ENCODE measurements around the gene STARD9.
"Not testable (repeated sequence)": the region's sequence is repeated elsewhere in the genome, so short reads cannot be mapped to it uniquely, and the experiment has no call there.

The STARD9 gene

GRCh38 chr15:42616107-42616506, 40.7 kb downstream of the STARD9 start:
- intact Hi-C loops (cut with DNase I), result no loop called here
- DNase-seq, result no peak

DNA sequence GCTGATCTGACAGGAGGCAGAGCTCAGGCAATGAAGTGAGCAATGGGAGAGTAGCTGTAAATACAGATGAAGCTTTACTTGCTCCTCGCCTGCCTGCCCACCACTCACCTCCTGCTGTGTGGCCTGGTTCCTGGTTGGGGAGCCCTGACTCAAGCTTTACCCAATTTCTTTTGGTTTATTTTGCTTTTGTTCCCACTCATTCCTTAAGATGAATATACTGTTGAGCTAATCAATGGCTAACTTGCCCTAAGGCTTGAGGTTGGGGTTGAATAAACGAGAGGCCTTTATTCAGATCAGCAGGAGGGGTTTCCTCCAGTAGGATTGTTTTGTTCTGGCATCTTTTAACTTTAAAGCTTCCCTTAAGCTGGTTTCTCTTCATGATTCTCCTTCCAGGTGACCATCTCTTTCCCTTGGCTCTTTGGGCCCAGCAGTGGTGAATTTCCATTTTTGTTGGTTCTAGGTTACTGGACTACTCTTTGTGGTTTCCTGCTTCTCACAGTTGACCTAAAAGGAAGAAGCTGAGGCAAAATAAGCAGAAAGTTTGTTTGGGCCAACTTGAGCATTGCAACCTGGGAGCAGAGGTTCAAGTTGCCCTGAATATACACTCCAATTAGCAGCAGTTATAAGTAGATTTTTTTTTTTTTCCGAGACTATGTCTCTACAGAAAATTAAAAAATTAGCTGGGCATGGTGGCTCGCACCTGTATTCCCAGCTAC, 44.4 kb downstream of the STARD9 start:
- DNase-seq, result peak in 1 of 42 donors; percentile 18
- intact Hi-C loops (cut with DNase I), result no loop called here

GRCh38 chr15:42621386-42621785, 46.0 kb downstream of the STARD9 start:
- intact Hi-C loops (cut with DNase I), result no loop called here
- no peak for DNase-seq

DNA sequence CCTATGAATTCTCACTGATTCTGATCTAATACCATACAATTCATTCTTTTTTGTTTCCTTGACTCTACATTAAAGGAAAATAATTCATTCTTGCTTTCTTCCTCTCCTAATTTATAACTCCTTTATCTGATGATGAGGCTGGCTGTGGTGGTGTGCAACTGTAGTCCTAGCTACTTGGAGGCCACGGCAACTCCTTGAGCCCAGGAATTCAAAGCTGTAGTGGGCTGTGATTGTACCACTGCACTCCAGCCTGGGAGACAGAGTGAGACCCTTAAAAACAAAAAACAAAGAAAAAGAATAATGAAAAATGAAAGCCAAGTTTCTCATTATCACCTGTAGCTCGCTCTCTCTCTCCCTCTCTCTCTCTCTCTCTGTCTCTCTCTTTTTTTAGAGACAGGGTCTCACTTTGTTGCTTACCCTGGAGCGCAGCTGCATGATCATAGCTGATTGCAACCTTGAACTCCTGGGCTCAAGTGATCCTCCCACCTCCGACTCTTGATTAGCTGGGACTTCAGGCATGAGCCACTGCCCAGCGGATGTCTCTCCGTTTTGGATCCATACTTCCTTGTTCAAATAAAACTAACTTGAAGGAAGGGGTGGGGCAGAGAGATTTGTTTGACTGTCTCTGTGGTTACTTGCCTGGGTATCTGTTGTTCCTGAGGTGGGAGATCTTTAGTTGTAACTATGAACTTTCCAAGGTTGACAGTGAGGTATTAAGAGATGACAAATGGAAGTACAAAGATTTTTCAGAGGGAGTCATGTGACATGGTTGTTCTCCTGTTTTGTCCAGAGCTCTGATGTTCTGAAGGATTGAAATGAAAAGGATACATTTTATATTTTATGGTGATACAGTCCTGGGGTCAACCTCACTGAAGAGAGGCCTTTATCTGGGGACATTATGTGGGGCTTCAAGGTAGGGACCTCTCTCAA, 46.9 kb downstream of the STARD9 start:
- DNase-seq, result peak in 1 of 42 donors; percentile 32

GRCh38 chr15:42623951-42624350, 48.5 kb downstream of the STARD9 start:
- intact Hi-C loops (cut with DNase I), result no loop called here
- peak in 1 of 42 donors; percentile 31 for DNase-seq

More for the DNA sequence above, 46.9 kb downstream of the STARD9 start:
- intact Hi-C loops (cut with DNase I), result no loop called here

DNA sequence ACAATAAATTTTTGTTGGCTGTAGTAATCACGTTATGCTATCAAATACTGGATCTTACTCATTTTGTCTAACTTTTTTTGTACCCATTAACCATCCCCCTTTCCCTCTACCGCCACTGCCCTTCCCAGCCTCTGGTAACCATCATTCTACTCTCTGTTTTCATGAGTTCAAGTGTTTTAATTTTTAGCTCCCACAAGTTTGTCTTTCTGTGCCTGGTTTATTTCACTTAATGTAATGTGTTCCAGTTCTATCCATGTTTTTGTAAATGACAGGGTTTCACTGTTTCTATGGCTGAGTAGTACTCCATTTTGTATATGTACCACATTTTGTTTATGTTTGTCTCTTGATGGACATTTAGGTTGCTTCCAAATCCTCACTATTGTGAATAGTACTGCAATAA, 52.1 kb downstream of the STARD9 start:
- intact Hi-C loops (cut with DNase I), result no loop called here
- no peak for DNase-seq

- intact Hi-C loops (cut with DNase I), result no loop called here
- DNase-seq, result no peak
Measured at GRCh38 chr15:42628761-42629160, 53.4 kb downstream of the STARD9 start.

GRCh38 chr15:42632105-42632675, 56.8 kb downstream of the STARD9 start:
- DNase-seq, result no peak
- intact Hi-C loops (cut with DNase I), result no loop called here

- no peak for DNase-seq
- intact Hi-C loops (cut with DNase I), result no loop called here
Measured at GRCh38 chr15:42640109-42640508, 64.7 kb downstream of the STARD9 start.

- DNase-seq, result peak in 39 of 42 donors; percentile 10 to 88 (median 63)
- intact Hi-C loops (cut with DNase I), result loop anchor here (5.0 kb wide), 1 partner anchor 73 kb away; the partner anchor contains the start of gene STARD9
Measured at GRCh38 chr15:42650208-42651066, 75.0 kb downstream of the STARD9 start.

- no peak for DNase-seq
- intact Hi-C loops (cut with DNase I), result no loop called here
Measured at GRCh38 chr15:42665827-42666226, 90.4 kb downstream of the STARD9 start.

DNA sequence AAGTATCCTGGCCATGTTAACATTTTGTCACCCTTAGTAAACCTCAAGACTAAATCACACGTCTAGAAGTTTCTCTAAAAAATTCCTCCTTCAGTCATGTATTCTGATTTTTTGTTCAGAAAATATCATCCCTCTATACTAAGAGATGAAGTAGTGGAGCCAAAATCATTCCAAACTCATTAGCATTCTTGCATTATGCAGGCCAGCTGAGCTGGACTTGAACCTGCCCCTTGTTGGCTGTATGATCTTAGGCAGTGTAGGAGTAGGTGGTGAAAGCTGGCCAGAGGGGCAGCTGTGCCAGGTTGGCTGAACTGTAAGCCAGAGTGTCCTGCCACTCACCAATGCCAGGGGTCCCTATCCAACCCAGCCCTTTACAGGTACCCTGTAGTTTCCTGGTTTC, 92.4 kb downstream of the STARD9 start:
- DNase-seq, result peak in 1 of 42 donors; percentile 14
- intact Hi-C loops (cut with DNase I), result no loop called here

- peak in 3 of 42 donors; percentile 18 to 40 (median 38) for DNase-seq
- intact Hi-C loops (cut with DNase I), result no loop called here
Measured at GRCh38 chr15:42670451-42670850, 95.0 kb downstream of the STARD9 start.

GRCh38 chr15:42672444-42672843, 97.0 kb downstream of the STARD9 start:
- peak in 14 of 42 donors; percentile 8 to 57 (median 29) for DNase-seq
- intact Hi-C loops (cut with DNase I), result no loop called here

GRCh38 chr15:42674472-42674871, 99.1 kb downstream of the STARD9 start:
- no peak for DNase-seq
- intact Hi-C loops (cut with DNase I), result no loop called here

DNA sequence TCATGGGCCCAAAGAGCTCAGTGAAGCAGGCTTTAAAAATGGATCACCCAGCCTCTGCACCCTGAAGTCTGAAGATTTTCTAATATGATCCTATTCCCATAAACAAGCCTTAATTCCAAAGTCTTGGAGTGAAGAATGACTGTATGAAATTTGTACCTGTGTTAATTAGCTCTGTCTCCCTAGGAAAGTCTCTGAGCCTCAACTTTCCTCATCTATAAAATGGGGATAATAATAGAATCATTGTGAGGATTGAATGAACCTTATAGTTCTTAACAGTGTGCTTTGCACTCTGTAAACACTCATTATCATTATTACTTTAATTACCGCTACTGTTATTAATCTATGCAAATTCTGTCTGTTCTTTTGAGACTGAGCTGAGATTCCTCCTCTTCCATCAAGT, 99.6 kb downstream of the STARD9 start:
- no peak for DNase-seq
- intact Hi-C loops (cut with DNase I), result no loop called here

DNA sequence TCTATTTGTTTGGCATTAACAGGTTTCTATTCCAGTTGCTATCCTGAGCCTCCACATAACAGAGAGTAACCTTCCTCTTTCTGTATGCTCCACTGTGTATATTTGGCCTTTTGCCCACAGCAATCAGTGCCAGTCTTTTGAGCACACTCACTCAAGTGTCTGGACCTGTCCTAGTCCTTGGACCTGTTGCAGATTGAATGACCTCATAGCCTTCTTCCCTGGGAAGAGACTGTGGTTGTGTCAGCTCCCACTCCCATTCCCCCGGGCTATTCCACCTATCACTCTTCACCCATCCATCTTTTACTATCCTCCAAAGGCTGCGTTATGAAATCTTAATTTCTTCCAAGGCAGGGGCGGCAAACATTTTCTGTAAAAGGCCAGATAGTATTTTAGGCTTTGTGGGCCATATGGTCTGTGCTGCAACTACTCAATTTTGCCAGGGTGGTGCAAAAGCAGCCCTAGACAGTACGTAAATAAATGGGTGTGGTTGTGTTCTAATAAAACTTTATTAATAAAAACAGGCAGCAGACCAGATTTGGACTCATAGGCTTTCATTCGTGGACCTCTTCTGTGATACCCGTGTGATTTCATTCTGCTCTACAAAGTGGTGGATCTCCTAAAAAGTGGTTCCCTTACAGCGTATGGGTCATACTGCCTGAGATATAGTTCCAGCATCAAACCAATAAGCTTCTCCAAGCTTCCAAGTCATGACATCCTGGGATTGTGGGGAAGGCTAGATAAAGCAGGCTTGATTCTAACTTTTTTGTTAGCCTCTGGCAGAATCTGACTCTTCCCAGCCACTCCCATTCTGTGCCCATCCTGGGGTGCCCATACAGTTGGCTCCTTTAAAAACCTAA, 104.1 kb downstream of the STARD9 start:
- intact Hi-C loops (cut with DNase I), result no loop called here

GRCh38 chr15:42680142-42680482, 104.7 kb downstream of the STARD9 start:
- peak in 1 of 42 donors; percentile 15 for DNase-seq
- intact Hi-C loops (cut with DNase I), result not testable (repeated sequence)

More for the DNA sequence above, 104.1 kb downstream of the STARD9 start:
- peak in 2 of 42 donors; percentile 6 to 35 for DNase-seq

Measured in head of caudate nucleus (tissue), 42 donors.